GM18520 (cell line): Measurements from ENCODE around the gene FCGR2B.
A peak's percentile ranks its signal among the peaks of the same experiment; 100 is the strongest.
"Not testable (repeated sequence)": the region's sequence is repeated elsewhere in the genome, so short reads cannot be mapped to it uniquely, and the experiment has no call there.

ENCODE experiments used
- ATAC-seq: cut with Tn5 transposase; IDR thresholded peaks from one replicate; pipeline ENCODE4 v1.9.1; 2021; ENCODE audit not compliant: unreplicated experiment

FCGR2B gene

GRCh38 chr1:161662684-161663339 lies at the start of gene FCGR2B:
Gene FCGR2B (plus strand): TSS chr1:161663143. CDS start chr1:161663242, 99 bp downstream.
- ATAC-seq, result peak; percentile 44

- not testable (repeated sequence) for ATAC-seq
Observed at GRCh38 chr1:161616417-161616816, 46.5 kb upstream of the FCGR2B start.

- not testable (repeated sequence) for ATAC-seq
Observed at GRCh38 chr1:161618517-161618916, 44.4 kb upstream of the FCGR2B start.

- not testable (repeated sequence) for ATAC-seq
Observed at GRCh38 chr1:161620399-161620798, 42.5 kb upstream of the FCGR2B start.

- peak; percentile 33 for ATAC-seq
Observed at GRCh38 chr1:161621181-161622000, 41.6 kb upstream of the FCGR2B start.

- ATAC-seq, result not testable (repeated sequence)
Observed at GRCh38 chr1:161622054-161622453, 40.9 kb upstream of the FCGR2B start.

GRCh38 chr1:161623401-161624051 lies 39.4 kb upstream of the FCGR2B start:
- peak; percentile 24 for ATAC-seq

- not testable (repeated sequence) for ATAC-seq
Observed at GRCh38 chr1:161624605-161625004, 38.3 kb upstream of the FCGR2B start.

GRCh38 chr1:161626445-161627146 lies 36.3 kb upstream of the FCGR2B start:
- not testable (repeated sequence) for ATAC-seq

- not testable (repeated sequence) for ATAC-seq
Observed at GRCh38 chr1:161630128-161630742, 32.7 kb upstream of the FCGR2B start.

- no peak for ATAC-seq
Observed at GRCh38 chr1:161631076-161631475, 31.9 kb upstream of the FCGR2B start, which contains the start of gene FCGR3B. Gene FCGR3B (minus strand): TSS chr1:161631176. CDS start chr1:161631094, 82 bp downstream.

- ATAC-seq, result not testable (repeated sequence)
Observed at GRCh38 chr1:161634993-161635392, 27.9 kb upstream of the FCGR2B start.

GRCh38 chr1:161636189-161636782 lies 26.7 kb upstream of the FCGR2B start:
- not testable (repeated sequence) for ATAC-seq

- ATAC-seq, result not testable (repeated sequence)
Observed at GRCh38 chr1:161636976-161637375, 26.0 kb upstream of the FCGR2B start.

- not testable (repeated sequence) for ATAC-seq
Observed at GRCh38 chr1:161638251-161638993, 24.5 kb upstream of the FCGR2B start.

- not testable (repeated sequence) for ATAC-seq
Observed at GRCh38 chr1:161639203-161639602, 23.7 kb upstream of the FCGR2B start.

GRCh38 chr1:161642697-161643096 lies 20.2 kb upstream of the FCGR2B start:
- ATAC-seq, result not testable (repeated sequence)

GRCh38 chr1:161643481-161644208 lies 19.3 kb upstream of the FCGR2B start:
- ATAC-seq, result not testable (repeated sequence)
